Effector CD4-positive, alpha-beta T cell (primary cell): Measurements from ENCODE around the gene PLEKHA7.

ENCODE experiments used
- DNase-seq: peaks from one replicate; pipeline ENCODE4 v3.0.0-alpha.2; 2020

The PLEKHA7 gene

DNA sequence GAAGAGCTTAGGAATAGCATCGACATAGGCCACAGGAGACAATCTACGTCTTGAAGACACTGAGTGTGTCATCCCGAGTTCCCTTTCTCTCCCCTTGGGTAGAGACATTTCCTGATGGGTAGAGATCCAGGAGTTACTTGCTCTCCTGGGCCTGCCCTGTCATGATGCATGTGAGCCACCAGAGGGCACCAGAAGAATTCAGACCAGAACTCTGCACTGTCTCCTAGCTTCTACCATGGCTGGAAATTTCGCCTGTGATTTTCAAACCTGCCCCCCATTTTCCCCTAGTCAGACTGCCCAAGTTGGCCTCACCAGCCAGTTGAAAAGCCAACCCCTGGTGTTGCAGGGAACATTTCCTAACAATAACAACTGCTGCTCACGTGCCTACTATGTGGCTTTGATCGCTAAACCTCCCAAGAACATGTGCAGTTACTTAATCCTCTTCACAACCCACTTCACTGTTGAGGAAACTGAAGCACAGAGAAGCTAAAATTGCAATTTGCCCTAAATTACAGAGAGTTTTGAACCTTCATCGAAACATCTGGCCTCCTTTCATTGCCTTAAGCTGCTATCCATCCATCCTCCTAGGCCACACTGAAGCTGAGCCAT, 228.6 kb downstream of the PLEKHA7 start:
- peak; percentile 36 for DNase-seq

DNA sequence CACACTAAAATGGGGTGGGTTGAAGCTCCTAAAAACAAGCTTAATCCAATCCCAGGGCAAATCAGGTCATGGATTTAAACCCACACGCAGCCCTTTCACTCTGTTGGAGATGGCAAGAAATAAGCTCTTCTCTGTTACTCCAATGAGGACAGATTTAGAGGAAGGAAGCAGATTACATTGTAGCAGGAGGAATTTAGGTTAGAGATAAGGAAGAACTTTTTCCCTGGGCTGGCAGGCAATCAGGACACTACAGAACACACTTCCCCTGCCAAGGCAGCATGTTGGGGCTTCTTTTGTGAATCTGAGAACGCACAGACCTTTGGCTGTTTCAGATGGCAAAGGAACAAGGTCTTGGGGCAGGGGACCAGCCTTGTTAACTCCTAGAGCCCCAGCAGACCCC, 229.5 kb downstream of the PLEKHA7 start:
- DNase-seq, result no peak

DNA sequence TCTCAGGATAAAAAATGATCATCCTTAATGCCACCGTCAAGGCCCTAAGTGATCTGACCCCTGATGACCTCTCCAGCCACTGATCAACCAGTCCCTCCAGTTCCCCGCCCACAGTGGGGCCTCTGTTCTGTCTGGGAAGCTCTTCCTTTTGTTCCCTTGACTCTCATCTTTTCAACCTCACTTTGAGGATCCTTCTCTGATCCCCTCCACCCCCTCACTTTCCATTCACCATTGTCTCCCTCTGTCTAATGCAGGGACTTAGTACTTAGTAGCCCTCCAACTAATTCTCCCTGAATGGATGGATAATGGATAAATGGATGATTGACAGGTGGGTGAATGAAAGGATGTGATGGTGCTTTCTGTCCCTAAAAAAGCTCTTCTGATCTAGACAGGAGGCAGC, 230.1 kb downstream of the PLEKHA7 start:
- no peak for DNase-seq

DNA sequence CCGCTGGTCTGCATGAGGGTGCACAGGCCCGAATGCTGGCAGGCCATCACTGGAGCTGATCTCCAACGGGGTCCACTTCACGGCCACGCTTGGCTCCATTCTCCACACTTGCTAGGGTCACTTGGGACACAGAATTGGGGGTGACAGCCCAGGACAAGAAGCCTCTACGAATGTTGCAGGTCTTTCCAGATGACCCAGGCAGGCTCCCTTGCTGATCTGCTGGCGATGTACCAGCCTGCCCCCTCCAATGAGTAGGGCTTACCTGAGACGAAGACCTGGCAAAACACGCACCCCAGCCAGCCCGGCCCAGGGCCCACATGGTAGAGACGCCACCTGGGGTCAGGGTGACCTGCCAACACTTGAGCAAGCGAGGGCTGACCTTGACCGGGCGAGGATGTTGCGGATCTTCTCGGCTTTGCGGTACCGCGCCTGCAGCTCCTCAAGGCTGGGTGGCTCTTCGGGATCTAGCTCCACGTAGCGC, 230.9 kb downstream of the PLEKHA7 start:
- DNase-seq, result no peak

DNA sequence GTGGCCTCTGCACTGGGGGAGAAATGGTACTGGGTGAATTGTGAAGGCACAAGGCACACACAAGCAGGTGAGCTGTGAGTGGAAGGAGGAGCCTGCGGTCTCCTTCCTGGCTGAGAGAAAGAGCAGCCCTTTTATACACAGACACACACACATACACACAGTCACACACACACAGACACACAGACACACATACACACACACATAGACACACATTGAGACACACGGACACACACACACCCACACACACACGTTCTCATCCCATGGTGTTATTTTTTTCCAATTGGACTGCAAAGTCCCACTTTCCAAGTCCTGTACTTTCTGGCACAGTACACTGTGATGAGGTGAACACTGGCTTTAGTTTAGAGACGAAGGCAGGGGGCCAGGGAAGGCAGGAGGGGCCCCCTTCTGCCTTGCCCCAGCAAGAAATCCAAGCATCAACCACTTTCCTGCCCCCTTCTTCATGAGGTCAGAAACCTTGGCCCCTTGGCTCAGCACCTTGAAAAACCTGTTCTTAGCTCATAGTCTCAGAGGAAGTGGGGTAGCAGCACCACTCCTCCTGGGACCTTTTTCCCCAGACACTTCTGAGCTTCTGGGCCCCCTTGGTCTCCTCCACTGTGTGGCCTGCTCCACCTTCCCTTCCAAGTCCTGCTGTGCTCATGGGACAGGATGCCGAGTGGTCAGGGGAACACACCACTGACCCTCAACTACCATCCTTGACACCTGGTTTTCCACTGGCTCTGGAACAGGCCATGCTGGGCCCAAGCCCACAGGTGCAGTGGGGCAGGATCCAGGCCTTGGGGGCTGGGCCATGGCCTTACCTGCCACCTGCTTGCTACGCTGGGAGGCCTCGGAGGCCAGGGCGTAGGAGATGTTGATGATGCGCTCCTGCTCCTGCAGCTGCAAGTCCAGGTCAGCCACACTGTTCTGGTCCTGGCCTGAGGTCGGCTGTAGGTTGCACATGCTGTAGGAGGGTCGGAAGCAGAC, 232.0 kb downstream of the PLEKHA7 start:
- DNase-seq, result no peak

DNA sequence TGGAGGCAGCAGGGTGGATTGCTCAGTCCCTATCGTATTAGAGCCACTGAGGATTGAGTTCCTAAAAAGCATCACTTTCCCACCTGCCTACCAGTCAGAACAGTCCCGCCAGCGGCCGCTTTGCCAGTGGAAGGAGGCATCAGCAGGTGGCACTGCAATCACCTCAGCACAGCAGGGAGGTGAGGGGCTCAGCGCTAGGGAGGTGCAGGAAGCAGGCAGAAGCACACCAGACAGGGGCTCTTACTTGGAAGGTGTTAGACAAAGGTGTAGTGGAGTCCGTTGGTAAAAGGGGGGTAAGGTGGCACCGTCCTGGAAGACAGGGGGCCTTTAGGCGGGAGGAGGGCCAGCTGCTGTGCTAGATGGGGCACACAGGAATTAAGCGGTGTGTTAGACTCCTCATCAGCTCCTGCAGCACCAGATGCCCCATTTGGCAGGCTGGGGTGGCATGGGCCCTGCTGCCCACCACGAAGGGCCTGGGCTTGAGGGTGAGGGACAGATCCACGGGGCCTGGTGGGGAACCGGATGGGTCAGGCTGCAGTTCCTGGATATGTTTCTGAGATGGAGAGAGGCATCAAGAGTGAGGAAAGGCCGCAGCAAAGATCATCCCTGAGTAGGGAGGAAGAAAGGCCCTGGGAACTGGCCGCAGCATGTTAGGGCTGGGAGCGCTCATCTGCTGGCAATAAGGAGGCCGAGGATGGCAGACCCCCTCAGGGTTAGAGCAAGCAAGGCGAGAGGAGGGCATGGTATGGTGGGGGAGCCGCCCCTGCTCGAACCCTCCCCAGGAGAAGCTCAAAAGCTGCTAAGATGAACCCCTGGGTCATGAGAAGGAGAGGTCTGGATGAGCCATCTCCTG, 233.3 kb downstream of the PLEKHA7 start:
- DNase-seq, result no peak

DNA sequence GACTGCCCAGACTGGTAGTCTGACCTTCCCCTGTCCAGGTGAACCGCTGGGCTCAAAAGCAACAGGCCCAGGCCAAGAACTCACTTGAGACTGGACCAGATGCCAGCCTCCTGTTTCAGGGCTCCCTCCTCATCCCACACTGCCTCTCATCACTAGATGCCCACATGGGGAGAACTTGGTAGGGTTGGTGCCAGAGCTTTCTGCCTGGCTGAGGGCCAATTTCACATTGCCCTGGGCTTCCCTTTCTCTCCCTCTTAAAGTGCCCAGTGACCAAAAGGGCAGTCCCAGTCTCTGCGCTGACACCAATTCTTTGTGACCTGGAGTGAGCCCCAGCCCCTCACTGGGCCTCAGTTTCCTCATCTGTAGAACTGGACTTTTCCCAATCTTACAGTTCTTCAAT, 234.1 kb downstream of the PLEKHA7 start:
- no peak for DNase-seq

DNA sequence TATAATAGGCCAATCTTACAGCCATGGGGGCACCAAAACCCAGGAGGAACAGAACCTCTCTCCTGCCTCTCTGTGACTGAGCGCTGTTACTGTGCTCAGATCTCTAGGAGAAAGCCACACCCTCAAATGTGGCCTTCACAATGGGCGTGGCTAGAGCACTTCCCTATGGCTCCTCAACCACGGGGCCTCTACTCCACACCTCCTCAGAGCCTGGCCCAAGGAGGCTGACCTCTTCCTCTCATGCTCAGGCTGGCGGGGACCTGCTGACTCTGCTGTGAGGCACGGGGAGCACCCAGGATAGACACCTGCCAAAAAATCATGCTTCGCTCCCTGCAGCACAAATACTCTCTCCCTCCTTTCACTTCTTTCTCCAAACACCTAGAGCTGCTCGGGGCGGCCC, 234.8 kb downstream of the PLEKHA7 start:
- DNase-seq, result no peak

DNA sequence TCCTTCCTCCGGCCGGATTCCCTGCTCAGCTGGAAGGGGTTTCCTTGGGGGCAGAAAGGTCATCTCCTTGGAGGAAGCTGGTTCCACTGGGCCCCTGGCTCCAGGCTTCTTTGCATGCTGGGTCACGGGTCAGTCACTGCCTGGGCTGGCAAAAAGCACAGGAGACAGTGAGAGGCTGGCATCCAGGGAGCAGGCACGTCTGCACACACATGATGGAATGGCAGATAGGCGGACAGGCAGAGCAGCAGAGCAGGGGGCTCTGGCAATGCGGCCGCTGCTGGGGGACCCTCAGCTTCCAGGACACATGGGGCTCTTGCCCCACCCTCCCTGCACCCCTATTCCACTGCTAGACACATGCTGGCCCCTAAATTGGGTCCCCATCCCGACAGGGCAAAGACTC, 235.3 kb downstream of the PLEKHA7 start:
- no peak for DNase-seq

DNA sequence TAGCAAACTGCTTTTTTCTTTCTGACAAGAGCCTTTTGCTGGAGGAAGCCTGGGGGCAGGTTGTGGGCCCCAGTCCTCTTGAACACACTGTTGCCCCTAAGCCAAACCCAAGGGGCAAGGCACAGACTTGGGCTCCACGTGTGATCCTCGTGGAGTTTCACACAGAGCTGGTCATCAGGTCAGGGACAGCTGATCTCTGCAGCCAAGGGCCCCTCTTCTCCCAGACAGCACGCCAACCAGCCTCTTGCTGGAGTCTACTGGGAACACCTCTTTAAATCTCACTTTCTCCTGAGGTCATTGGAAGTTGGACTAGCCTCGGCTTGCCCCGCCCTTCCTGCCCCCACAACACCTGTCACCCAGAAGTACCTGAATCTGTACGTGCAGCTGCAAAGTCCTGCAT, 235.9 kb downstream of the PLEKHA7 start:
- DNase-seq, result no peak

DNA sequence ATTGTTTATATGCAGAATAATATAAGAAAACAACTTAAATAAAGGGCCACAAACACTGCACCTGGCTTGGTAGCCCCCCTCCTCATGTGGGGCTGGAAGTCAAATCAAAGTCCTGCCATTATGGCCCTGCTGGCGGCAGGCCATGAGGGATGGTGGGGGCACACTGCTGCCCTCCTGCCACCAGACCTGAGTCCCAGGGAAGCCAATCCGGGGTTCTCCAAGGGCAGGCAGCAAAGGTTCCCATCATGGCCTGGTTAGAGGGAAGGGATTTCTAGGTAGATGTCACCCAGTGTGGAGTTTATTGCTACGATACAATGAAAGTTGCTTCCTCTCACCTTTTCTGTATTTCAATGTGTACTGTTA, 236.6 kb downstream of the PLEKHA7 start:
- DNase-seq, result no peak

DNA sequence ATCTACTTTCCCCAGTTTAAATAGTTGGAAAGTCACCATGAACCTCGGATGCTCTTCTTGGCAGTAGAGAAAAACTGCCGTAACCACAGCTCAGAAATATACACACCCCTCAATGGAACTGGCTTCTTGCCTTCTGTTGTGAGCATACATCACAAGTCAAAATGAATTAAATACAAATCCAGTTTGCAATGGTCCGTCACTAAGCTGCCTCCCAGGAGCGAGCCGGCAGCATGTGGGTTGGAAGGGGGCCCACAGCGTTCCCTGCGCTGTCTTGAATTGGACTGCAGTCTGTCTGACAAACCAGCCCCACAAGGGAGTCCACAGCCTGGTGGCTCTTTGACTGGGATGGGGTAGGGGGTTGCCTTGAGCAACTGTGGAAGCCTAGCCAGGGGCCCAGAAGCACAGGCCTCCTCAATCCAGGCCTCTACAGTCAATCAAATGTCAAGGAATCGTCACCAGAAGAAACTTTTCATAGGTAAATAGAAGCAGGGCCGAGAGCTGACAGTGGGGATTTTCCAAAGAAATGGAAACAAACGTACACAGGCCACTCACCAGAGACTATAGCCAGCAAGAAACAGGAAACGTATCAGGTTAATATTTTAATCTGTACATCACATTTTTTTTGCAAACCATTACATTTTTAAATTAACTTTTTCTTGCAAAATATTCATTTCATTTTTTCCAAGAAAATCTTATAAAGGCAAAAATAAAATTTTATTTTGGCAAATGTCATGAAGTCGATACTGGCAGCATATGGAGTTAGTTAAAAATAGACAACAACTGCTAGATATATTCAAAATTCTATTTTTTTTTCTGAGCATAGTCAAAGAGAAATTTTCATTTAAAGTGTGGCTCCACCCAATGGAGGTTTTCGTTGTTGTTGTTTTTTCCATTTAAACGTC, 237.3 kb downstream of the PLEKHA7 start:
- no peak for DNase-seq

DNA sequence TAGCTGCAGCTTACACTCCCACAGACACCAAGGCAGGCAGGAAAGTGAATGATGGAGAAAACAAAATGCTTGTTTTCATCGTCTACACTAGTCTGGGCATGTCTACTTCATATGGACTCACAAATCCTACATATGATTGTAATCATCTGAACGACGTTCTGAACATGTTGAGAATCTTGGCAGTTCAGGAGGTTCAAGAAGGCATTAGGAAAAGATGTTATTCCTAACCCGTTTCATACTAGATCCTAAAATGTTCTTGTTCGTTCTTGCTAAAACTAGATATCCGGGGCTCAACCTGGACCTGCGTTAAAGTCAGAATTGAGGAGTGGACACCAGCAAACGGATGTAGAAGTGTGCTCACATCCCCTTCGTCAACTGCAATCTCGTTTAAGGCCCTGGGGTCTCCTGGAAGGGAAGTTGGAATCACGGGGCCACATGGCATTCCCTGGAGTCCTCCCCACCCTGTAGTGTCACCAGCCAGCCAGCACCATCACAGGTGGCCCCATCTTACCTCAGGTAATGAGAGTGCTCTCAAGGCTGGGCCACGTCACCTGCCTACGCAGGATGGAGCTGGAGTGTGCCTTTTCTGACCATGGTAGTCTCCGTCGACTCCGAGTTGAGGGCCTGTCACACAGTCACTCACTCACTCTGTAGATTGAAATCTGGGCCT, 238.5 kb downstream of the PLEKHA7 start:
- no peak for DNase-seq

DNA sequence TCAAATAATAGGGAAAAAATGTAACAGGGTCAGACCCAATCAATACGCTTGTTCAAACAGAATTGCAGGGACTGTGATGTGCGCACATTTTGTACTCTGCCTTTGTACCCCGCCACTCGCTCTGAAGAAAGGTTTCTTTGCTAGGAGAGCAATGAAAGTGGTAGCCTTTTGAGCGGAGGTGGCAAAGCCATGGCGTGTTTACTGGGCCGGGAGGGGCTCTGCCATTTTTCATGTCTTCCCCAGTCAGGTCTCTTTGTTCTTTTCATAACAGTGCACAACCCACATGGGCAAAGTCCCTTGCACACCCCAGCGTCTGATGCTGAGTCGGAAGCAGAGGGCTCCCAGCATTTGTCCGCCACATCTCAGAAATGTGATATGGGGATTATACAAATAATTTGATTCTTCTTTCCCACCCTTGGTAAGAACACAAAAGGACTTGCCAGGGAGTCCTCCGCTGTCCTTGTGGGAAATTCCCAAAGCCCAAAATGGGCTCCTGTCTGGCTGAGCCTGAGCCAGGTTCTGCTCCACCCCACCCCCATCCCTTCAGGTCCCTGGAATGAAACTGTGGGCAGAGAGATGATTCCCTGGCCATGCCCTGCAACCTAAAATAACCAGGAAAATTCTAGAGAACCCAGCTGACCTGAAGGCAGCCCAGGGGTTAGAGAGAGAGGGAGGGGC, 239.1 kb downstream of the PLEKHA7 start:
- DNase-seq, result no peak

DNA sequence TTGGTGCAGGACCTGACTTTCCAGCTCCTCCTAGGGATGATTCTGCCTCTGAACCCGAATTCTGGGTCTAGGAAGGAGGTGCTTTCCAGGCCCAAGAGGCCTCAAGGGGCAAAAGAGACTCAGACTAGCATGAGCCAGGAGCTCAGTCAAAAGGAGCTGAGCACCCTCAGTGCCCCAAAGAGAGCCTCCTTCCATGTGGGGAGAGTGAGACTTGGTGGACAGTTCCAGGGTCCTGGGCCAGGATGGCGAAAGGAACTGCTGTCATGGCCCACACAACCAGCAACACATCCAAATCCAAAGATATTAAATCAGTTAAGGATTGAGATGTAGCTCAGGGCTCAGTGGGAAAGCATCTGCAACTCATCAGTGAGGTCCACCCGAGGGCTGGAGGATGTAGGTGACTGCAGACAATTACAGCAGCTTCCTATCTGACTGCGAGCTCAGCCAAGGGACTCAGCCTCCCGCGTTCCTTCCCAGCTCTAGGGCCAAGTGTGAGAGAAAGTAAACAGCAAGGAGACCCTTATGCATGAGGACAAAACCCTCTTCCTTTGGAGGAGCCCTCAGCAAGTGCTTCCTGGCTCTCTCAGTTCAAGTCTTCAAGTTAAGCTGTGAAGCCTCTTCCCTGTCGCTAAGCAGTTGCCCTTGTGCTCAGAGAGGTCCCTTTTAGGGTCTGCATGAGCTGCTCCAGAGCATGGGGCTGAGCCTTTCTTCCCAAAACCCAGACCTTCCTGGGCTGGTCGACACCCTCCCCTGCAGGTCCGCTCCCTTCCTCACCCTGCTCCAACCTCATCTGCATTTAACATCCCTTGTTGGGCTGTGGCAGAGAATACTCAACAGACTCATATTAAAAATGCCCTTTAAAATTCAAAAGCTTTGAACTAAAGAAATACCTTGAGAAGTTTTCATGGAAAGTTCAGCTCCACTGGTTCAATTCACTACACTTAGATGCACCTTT, 240.0 kb downstream of the PLEKHA7 start:
- no peak for DNase-seq

DNA sequence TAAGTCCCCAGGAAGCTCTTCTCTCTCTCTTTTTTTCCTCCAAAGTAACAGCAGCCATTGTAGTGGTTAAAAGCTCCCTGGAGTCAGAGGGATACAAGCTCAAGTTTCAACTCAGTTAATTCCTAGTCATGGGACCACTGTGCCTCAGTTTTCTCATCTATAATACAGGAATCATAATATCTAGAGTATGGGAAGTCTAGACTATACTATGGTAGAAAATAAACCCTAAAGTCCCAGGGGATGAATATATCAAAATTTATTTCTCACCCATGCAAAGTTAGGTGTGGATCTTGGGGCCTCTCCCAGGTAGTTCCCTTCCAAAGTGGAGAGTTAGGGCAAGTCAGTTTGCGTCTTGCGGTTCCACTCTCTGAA, 242.1 kb downstream of the PLEKHA7 start:
- DNase-seq, result no peak

DNA sequence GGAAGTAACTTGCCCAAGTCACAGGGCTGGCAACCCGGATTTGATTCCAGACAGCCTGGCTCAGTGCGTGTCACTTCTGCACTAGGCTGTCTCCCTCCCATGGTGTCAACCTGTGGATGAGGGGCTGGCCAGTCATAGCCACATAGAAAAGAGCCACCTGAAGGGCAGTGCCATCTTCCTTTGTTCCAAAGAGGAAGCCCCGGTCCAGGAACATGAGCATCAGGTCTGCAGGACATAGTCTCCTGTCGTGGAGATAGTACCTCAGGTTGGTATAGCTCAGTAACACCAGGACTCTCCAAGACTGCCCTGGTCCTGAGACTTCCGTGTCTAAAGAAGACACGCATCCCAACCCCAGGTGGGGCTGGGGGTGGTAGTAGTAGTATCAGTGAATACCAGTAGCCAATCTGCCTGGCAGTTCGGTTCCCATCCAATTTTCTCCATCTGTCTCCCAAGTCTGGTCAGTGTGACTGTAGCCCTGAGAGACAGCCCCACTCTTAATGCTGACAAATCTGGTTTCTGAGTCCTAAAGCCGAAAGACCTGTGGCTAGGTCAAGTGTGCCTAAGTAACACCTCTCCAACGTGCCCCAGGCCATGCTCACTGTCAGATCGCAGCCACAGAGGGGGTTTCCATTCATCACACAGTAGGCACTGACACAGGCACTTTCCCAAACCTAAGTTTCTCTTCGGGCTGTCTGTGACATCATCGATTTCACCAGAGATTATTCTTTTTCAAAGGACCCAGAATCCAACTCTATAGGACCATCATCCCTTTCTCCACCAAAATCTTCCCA, 242.7 kb downstream of the PLEKHA7 start:
- no peak for DNase-seq

DNA sequence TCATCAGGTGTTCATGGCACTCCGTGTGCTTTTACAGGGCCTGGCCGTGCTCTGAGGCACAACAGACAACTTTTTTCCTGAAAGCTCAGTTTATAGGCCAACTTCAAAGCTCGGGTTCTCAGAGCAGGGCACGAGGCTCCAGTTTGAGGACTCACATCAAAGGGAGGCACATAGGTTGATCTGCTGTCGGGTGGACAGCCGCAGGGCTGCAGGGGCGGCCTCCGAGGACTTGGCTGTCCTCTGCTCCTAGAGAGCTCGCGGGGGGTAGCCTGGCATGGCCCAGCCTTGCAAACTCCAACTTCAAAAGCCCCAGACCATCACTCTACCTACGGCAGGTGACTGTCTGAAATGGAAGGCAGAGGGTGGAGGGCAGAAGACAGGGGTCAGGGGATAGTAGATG, 244.2 kb downstream of the PLEKHA7 start:
- DNase-seq, result no peak

DNA sequence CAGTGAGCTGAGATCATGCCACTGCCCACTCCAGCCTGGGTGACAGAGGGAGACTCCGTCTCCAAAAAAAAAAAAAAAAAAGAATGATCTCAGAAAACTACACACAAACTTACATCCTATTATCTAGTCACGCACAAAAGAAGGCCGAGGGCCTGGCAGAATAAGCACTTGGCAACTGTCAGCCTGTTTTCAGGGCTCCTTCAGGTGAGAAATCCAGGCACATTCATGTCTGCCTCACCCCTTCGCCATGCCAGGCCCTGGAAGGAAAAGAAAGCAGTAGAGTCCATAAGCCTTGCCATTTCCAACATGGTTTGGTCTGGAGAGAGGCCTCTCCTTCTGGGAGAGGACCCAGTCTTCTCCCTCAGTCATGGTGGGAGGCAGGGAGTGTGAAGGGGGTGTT, 244.8 kb downstream of the PLEKHA7 start:
- DNase-seq, result no peak
